Fibroblast of lung (primary cell): Measurements from ENCODE around the gene RASGRF2.

Experiments
- CTCF ChIP-seq, 2 donors: IDR thresholded peaks in 1 of 2; conservative IDR thresholded peaks in 1 of 2; 1 replicate in 1 of 2; 2 replicates in 1 of 2; pipeline ENCODE4 v1.5.1; 2011 to 2012; ENCODE audit warnings: low read length in 2 of 2, control low read depth in 1 of 2, inconsistent platforms in 1 of 2, low read depth in 1 of 2, mild to moderate bottlenecking in 1 of 2
- EZH2 ChIP-seq: IDR thresholded peaks from 2 replicates; pipeline ENCODE4 v1.5.1; 2012; ENCODE audit warnings: low read length, control low read depth, mild to moderate bottlenecking; ENCODE audit errors: missing control alignments

DNA sequence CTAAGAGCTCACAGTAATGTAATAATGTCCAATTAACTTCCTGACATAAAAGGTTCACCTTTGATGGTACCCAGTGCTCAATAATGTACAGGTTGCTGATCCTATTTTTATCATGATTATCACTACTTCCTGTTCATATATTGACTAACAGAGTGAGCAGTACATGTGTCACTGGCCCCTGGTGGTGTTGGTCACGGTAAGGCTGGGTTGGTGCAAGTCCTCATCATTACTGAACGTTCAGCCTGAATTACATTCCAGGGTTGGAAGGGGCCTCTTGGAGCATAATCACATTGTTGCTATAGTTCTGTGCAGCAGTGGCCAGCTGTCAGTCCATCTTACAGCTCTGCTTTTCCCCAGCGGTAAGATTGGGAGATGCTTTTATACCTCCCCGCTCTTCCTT is 248.7 kb downstream of the RASGRF2 start:
- TF ChIP-seq CTCF (conservative IDR thresholded peaks at IDR 0.05 in 1 of 2, IDR thresholded peaks at IDR 0.05 in 1 of 2; ENCODE audit: low read depth in 1 of 2, low read length in 2 of 2), result no peak
- no peak for TF ChIP-seq EZH2
